Mononuclear cell (primary cell): Measurements from ENCODE around the gene KCNG2. TPM values are rescaled to one million over a fixed set of nuclear protein-coding genes. Genes with fewer than 3 reads are reported as not detected.

ENCODE experiments used
- H3K27me3 ChIP-seq: 2 replicates; pipeline ENCODE4 v1.6.0; 2011; ENCODE audit warnings: low read length, control low read depth; ENCODE audit not compliant: insufficient read depth
- H3K4me1 ChIP-seq: 2 replicates; pipeline ENCODE4 v1.5.1; 2011; ENCODE audit warnings: mild to moderate bottlenecking, low read length, control low read depth; ENCODE audit not compliant: insufficient read depth
- H3K4me3 ChIP-seq: 2 replicates; pipeline ENCODE4 v1.5.1; 2011; ENCODE audit warnings: mild to moderate bottlenecking, low read length, moderate library complexity
- H3K9me3 ChIP-seq: 2 replicates; pipeline ENCODE4 v1.5.1; 2011; ENCODE audit warnings: low read depth, mild to moderate bottlenecking, control low read depth, low read length
- total RNA-seq: library from RNA; depleted of rRNA; stranded (reverse); fragments of >200 nt; gene quantifications from one replicate; pipeline ENCODE4 v1.2.3, GENCODE V29; 2012

KCNG2 gene
- total RNA-seq, 1 donor = 0.10 TPM

DNA sequence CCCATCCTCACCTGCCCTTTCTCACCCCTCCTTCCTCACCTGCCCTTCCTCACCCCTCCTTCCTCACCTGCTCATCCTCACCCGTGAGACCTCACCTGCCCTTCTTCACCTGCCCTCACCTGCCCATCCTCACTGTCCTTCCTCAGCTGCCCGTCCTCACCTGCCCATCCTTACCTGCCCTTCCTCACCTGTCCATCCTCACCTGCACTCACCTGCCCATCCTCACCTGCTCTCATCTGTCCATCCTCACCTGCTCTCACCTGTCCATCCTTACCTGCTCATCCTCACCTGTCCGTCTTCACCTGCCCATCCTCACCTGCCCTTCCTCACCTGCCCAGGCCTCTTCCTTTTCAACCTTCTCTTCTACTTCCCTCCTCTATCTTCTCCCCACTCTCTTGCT, 34.4 kb downstream of the KCNG2 start:
- Histone ChIP-seq H3K9me3 (no peaks in the 10 kb centered on the region), H3K27me3 (no peaks in the 10 kb centered on the region), H3K4me1 (no peaks in the 10 kb centered on the region), H3K4me3 (no peak overlapping the region)

DNA sequence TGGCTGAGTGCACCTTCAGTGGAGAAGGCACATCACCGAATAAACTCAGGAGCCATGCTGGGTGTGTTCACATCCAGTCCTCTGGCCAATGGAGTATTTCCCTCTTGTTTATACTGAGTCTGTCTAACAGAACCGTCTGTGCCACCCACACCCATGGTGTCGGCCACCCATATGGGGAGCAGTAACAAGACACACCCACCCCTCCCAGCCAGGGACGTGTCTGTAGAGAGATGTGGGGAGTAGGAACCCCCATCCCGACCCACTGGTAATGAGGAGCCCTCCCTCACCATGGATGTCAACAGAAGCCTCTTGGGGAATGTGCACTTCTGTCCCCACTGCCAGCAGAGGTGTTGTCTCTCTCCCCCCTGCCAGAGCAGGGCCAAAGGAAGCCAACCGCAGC, 37.1 kb downstream of the KCNG2 start:
- Histone ChIP-seq H3K4me3 (no peak overlapping the region), H3K4me1 (no peaks in the 10 kb centered on the region), H3K9me3 (no peaks in the 10 kb centered on the region)

DNA sequence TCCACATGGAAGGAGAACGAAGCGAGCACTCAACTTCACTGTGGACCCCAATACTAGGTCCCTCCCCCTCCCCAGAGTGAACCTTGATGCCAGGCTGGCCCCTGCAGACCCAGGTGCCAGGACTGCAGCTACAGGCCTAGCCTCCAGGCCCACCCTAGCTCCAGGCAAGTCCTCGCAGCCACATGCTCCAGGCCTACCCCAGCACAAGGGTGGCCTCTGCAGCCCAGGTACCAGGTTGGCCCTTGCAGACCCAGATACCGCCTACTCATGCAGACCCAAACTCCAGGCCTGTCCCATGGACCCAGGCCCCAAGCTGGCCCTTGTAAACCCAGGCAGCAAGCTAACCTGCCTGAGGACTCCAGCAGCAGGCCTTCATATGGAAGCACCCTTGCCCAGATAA, 44.2 kb downstream of the KCNG2 start:
- H3K4me3 ChIP-seq = no peak overlapping the region
- no peaks in the 10 kb centered on the region for H3K27me3 ChIP-seq
- no peaks in the 10 kb centered on the region for H3K4me1 ChIP-seq
- no peaks in the 10 kb centered on the region for H3K9me3 ChIP-seq

More for the DNA sequence above, 37.1 kb downstream of the KCNG2 start:
- no peaks in the 10 kb centered on the region for H3K27me3 ChIP-seq

DNA sequence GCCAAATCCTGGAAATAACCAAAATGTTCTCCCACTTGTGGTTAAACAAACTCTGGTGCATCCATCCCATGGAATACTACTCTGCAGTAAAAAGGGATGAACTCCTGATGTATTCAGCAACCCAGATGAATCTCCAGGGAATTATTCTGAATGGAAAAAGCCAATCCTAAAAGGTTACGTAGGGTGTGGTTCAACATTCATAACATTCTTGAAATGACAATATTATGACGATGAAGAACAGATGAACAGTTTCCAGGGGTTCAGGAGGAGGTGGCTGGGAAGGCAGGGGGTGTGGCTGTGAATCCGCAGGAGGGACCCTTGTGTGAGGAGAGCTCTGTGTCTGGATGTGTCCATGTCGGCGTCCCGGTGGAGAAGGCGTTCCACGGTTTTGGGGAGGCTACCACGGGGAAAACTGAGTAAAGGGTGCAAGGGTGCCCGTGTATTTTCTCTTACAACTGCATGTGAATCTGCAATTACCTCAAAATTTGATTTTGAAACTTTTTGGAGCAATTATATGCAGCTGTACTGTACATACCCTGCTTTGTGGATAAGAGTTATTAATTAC, 47.3 kb downstream of the KCNG2 start:
- Histone ChIP-seq H3K4me1 (no peaks in the 10 kb centered on the region), H3K9me3 (no peaks in the 10 kb centered on the region), H3K4me3 (no peak overlapping the region)

DNA sequence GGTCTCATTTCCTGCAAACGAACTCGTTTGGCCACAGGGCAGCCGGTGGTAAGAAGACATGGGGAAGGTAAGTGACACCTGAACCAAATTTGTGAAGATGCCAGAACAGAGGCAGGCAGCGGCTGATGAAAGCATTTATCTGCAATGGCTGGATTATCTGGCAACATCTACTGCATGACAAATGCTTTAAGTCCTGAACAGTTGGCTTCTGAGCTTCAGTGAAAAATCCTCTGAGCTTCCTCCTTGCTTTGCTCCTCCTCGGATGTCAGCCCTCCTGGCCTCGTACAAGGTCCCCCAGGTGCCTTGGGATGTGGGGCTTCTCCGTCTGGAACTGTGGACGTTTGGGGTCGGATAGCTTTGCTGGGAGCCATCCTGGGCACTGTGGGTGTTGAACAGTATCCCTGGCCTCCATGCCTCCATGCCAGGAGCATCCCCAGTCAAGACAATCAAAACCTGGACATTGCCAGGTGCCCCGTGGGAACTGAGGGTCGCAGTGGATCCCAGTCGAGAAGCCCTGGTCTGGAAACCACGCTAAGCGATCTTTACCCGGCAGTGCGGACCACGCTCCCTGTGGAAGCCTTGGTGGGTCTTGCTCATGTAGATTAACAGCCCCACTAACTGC, 49.3 kb downstream of the KCNG2 start:
- Histone ChIP-seq H3K9me3 (no peaks in the 10 kb centered on the region), H3K27me3 (no peaks in the 10 kb centered on the region), H3K4me1 (no peaks in the 10 kb centered on the region), H3K4me3 (no peak overlapping the region)

More for the DNA sequence above, 47.3 kb downstream of the KCNG2 start:
- no peaks in the 10 kb centered on the region for H3K27me3 ChIP-seq

DNA sequence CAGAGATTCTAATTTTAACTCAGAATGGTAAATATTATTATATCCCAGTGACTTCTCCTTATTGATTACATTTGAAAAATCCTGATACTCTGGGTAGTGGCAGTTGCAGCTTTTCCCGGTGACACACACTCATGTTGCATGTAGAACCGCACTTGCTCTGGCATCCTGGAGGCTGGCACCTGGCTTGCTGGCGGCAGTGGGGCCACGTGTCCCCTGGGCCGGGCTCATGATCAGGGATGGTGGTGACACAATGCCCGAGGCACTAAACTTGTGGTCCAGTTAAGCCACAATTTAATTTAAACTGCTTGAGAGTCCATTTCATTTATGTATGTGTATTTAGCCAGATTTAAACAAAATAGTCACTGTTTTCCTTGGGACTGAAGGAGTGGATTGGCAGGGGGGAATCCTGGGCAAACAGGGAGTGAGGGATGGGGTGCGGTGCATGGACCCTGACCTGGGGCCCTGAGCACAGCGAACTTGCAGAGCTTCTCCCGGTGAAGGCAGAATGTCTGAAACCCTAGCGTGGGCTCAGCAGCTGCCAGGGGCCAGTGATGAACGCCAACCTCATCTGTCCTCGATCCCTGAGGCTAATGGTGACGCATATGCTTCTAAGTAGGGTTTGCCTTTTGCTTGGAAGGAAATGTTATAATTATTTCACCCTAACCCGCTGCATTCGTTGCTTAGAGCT, 50.0 kb downstream of the KCNG2 start:
- no peaks in the 10 kb centered on the region for H3K9me3 ChIP-seq
- no peaks in the 10 kb centered on the region for H3K4me1 ChIP-seq
- H3K4me3 ChIP-seq = no peak overlapping the region
- no peaks in the 10 kb centered on the region for H3K27me3 ChIP-seq

DNA sequence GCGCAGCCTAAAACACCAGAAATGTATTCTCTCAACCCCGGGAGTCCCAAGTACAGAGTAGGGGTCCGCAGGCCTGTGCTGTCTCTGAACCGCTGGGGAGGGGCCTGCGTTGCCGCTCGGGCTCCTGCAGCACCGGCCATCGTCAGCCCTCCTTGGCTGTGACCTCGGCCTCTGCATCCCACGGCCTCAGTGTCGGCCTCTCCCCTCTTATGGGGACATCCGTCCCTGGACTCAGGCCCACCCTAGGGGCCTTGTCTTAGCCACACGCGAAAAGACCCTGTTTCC, 50.5 kb downstream of the KCNG2 start:
- Histone ChIP-seq H3K4me1 (no peaks in the 10 kb centered on the region), H3K4me3 (no peak overlapping the region), H3K27me3 (no peaks in the 10 kb centered on the region), H3K9me3 (no peaks in the 10 kb centered on the region)

DNA sequence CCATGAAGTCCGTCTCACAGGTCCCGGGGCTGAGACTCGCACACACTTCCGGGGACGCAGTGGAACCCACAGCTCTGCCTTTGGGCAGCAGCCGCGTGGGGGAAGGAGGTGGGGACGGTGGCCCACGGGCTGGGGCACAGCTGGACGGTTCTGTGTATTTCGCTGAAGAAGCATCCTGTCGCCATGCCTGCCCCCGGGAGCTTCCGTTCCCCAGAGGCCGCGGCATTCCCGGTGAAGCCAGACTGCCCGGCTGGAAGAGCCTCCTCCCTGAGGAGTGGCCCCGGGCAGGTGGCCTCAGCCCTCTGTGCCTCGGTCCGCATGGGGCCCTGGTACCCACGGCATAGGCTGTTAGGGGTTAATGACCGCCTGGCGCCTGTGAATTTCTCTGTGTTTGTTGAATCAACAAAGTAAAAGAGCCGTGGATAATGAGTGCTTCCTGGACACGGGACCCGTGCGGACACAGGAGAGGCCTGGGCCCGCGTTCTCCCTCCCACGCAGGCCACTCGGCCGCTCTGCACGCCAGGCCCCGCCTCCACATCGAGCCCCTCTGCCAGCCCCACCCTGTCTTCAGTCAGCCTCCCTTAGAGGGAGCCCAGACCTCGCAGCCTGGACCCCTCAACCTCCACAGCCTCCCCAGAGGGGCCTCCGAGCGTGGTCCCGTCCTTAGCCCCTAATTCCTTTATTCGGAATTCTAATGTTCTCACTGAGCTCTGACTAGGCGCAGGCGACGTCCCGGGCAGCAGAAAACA, 51.0 kb downstream of the KCNG2 start:
- no peaks in the 10 kb centered on the region for H3K27me3 ChIP-seq
- no peaks in the 10 kb centered on the region for H3K4me1 ChIP-seq
- H3K9me3 ChIP-seq = no peaks in the 10 kb centered on the region
- no peak overlapping the region for H3K4me3 ChIP-seq

DNA sequence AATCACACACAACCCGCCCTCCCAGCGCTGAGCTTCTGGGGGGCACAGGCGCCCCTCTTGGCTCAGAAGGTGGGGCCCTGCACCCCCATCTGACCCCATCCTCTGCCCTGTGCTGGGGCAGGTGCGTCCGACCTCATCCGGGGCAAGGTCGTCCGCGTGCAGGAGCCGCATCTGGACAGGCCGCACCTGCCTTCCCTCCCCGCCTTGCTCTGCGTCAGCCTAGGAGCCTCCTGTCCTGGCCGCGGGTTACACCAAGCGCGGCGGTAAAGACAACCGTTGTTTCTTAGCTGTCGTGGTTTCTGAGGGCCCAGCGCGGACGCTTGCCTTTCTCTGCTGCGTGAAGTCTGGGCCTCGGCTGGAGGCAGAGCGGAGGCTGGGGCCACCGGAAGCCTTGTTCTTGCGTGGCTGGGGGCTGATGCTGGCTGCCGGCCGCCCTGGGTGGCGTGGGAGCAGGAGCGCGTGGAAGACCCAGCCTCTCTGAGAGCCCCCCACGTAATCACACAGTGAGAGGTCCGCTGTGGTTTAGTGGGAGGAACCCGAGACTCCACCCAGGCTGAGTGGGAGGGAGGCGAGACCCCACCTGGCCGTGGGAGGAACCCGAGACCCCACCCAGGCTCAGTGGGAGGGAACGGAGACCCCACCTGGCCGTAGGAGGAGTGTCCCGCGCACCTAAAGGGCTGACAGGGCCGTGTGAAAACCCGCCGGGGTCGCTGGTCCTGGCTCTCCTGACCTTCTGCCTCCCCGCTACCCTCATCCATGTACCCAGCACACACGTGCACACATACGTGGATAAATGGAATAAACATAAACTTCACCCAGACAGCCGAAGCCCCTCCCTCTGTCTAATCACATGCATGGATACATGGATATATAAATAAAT, 51.8 kb downstream of the KCNG2 start:
- no peaks in the 10 kb centered on the region for H3K9me3 ChIP-seq
- H3K4me1 ChIP-seq = no peaks in the 10 kb centered on the region
- no peak overlapping the region for H3K4me3 ChIP-seq
- H3K27me3 ChIP-seq = no peaks in the 10 kb centered on the region

DNA sequence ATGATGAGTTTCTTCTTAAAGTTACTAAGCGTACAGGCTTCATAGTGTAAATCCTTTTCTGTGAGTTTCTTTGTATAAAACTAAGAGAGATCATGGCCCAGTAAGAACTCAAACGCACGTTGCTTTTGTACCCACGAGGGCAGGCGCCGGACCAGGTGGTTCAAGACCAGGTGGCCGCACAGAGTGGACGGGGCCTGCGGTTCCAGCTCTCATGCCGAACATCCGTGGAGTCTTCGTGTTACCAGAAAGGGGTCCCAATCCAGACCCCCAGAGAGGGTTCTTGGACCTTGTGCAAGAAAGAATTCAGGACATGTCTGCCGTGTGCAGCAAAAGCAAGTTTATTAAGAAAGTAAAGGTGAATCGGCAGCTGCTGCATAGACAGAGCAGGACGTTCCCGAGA, 53.0 kb downstream of the KCNG2 start:
- Histone ChIP-seq H3K9me3 (no peaks in the 10 kb centered on the region), H3K4me1 (peaks cover 5% of the 10 kb centered on the region), H3K27me3 (no peaks in the 10 kb centered on the region), H3K4me3 (no peak overlapping the region)

DNA sequence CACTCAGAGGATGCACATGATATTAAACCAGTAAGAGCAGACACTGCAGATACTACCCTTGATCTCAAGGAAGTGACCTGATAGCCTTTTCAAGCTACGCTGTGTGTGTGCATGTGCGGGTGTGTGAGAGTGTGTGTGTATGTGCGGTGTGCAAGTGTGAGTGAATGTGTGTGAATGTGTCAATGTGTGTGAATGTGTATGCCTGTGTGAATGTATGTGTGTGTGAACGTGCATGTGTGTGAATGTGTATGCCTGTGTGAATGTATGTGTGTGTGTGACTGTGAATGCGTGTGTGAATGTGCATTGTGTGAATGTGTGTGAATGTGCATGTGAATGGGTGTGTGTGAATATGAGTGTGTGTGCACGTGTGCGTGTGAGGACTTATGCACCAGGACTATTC, 53.8 kb downstream of the KCNG2 start:
- no peaks in the 10 kb centered on the region for H3K27me3 ChIP-seq
- H3K4me3 ChIP-seq = no peak overlapping the region
- peaks cover 10% of the 10 kb centered on the region for H3K4me1 ChIP-seq
- H3K9me3 ChIP-seq = no peaks in the 10 kb centered on the region

DNA sequence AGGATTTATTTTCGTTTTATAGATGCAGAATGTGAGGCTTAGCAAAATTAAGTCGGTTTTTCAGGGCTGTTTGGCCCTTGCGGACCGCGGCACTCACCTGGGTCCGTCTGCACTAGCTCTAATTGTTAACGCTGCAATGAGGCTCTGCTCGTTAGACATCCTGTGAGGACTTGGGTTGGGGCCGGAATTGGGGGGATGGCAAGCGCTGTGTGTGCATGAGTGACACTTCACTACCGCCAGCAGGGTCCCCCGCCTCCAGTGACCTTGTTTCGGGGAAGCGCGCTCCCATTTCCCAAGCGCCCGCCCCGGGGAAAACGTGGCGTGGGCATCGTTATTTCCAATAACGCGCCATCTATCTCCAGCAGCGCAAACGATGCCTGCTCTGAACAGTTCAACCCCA, 54.2 kb downstream of the KCNG2 start:
- Histone ChIP-seq H3K27me3 (no peaks in the 10 kb centered on the region), H3K9me3 (no peaks in the 10 kb centered on the region), H3K4me3 (no peak overlapping the region), H3K4me1 (peaks cover 12% of the 10 kb centered on the region)

DNA sequence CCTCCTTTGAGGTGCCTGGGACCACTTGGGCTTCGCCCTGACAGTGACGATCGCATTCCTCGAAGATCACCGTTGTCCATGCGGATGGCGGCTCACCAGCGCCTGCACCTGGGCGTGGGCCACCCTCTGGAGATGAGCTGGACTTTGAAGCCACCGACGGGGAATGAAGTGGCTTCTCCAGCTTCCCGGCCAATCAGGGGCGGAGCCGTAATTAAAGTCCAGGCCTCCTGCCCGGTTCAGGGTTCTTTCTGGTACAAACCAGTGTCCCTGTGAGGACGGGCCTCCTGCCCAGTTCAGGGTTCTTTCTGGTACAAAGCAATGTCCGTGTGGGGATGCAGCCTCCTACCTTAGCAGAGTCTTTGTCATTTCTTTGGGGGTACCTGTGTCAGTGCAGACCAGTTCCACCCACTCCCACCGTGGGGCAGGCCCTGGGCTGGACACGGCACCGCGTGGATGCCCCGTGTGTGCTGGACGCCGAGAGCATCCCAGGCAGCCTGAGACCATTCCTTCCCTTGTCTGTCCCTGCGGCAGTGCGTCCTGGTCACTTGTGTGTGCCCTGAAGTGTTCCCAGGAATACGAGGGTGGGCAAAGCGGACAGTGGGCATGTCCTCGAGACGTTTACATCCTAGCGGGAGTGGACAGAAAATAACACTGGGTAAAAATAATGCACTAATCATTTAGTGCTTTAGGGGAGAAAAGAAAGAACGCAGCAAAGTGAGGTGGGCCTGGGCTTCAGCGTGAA, 55.0 kb downstream of the KCNG2 start:
- H3K4me1 ChIP-seq = peaks cover 12% of the 10 kb centered on the region
- no peaks in the 10 kb centered on the region for H3K9me3 ChIP-seq
- no peaks in the 10 kb centered on the region for H3K27me3 ChIP-seq
- no peak overlapping the region for H3K4me3 ChIP-seq

DNA sequence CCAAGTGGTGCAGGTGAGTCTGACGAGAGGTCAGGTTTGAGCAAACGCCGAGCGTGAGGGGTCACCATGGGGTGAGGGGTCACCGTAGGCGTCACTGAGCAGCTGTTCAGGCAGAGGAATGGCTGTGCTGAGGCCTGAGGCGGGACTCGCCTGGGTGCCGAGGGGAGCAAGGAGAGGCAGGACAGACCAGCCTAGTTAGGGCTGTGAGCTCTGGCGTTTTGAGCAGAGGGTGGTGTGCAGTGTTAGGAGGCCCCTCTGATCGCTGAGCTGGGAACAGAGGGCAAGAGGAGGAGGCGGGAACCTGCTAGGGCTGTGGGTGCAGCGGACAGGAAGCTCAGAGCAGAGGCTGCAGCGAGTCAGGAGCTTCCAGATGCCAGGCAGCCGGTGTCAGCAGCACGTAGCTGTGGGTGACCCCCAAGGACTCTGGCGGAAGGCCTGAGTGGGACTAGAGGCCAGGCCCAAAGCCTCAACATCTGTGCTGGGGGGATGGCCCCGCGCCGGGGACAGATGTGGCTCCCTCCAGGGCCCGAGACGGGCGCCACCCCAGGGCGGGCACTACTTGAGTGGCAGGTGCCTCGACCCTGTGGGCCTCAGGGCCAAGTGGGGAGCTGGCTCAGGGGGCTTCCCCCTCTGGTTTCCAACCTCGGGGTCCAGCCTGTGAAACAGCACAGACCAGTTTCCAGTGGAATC, 55.7 kb downstream of the KCNG2 start:
- Histone ChIP-seq H3K4me3 (no peak overlapping the region), H3K4me1 (peaks cover 12% of the 10 kb centered on the region), H3K9me3 (no peaks in the 10 kb centered on the region), H3K27me3 (no peaks in the 10 kb centered on the region)
